Fibroblast of lung (primary cell): ENCODE measurements around the gene AADACL4. TPM values are rescaled to one million over a fixed set of nuclear protein-coding genes. Genes with fewer than 3 reads are reported as not detected.

Source experiments
- DNase-seq, 2 donors: peaks; one replicate each; pipeline versions ENCODE4 v3.0.0 to v3.0.0-alpha.2; 2010; ENCODE audit warnings: low read depth in 2 of 2
- H2AFZ ChIP-seq: 2 replicates; pipeline ENCODE4 v1.5.1; 2012; ENCODE audit warnings: low read length, control low read depth, inconsistent platforms
- H3K27ac ChIP-seq: 2 replicates; pipeline ENCODE4 v1.5.1; 2011; ENCODE audit warnings: low read length, control low read depth; ENCODE audit not compliant: insufficient read depth
- H3K27me3 ChIP-seq: 2 replicates; pipeline ENCODE4 v1.5.1; 2011; ENCODE audit warnings: mild to moderate bottlenecking, low read length; ENCODE audit not compliant: control insufficient read depth, insufficient read depth
- H3K36me3 ChIP-seq: 2 replicates; pipeline ENCODE4 v1.5.1; 2011; ENCODE audit warnings: low read length; ENCODE audit not compliant: control insufficient read depth, insufficient read depth
- H3K4me1 ChIP-seq: 2 replicates; pipeline ENCODE4 v1.5.1; 2011; ENCODE audit warnings: low read length; ENCODE audit not compliant: control insufficient read depth, insufficient read depth; ENCODE audit errors: extremely low read depth
- H3K4me2 ChIP-seq: 2 replicates; pipeline ENCODE4 v1.5.1; 2011; ENCODE audit warnings: low read length, control low read depth; ENCODE audit not compliant: insufficient read depth; ENCODE audit errors: extremely low read depth
- H3K4me3 ChIP-seq, 4 experiments: fragments of 200-600 bp in 1 of 4; sonication (generic) in 1 of 4; replicated peaks in 1 of 4; 2 replicates each; pipeline ENCODE4 v1.5.1; 2011 to 2016; ENCODE audit warnings: low read length in 4 of 4, low read depth in 3 of 4, mild to moderate bottlenecking in 3 of 4, control low read depth in 2 of 4, inconsistent platforms in 1 of 4, mixed read lengths in 1 of 4; ENCODE audit not compliant: insufficient read depth in 1 of 4; ENCODE audit errors: control extremely low read depth in 1 of 4
- H3K79me2 ChIP-seq: 2 replicates; pipeline ENCODE4 v1.5.1; 2012; ENCODE audit warnings: mild to moderate bottlenecking, low read length, inconsistent platforms; ENCODE audit not compliant: control insufficient read depth, insufficient read depth
- H3K9ac ChIP-seq: 2 replicates; pipeline ENCODE4 v1.5.1; 2011; ENCODE audit warnings: mild to moderate bottlenecking, low read length, control low read depth; ENCODE audit not compliant: insufficient read depth
- H3K9me3 ChIP-seq: 2 replicates; pipeline ENCODE4 v1.5.1; 2012; ENCODE audit warnings: low read depth, low read length; ENCODE audit not compliant: control insufficient read depth, insufficient read depth
- H4K20me1 ChIP-seq: 2 replicates; pipeline ENCODE4 v1.5.1; 2011; ENCODE audit warnings: low read length; ENCODE audit not compliant: control insufficient read depth, insufficient read depth; ENCODE audit errors: extremely low read depth
- EZH2 ChIP-seq: IDR thresholded peaks from 2 replicates; pipeline ENCODE4 v1.5.1; 2012; ENCODE audit warnings: low read length, control low read depth, mild to moderate bottlenecking; ENCODE audit errors: missing control alignments
- polyA plus RNA-seq, 2 donors: library from polyadenylated mRNA; depleted of rRNA in 1 of 2; stranded (reverse) in 1 of 2; unstranded in 1 of 2; fragments of >200 nt; gene quantifications; 2 replicates each; pipeline ENCODE4 v1.2.1, GENCODE V29; 2011 to 2012; ENCODE audit warnings: missing spikeins in 1 of 2
- total RNA-seq: library from RNA; depleted of rRNA; stranded (reverse); fragments of >200 nt; gene quantifications from 2 replicates; pipeline ENCODE4 v1.2.1, GENCODE V29; 2014
- TF ChIP-seq, protein P1 (sequence below), 2 donors: IDR thresholded peaks in 1 of 2; conservative IDR thresholded peaks in 1 of 2; 1 replicate in 1 of 2; 2 replicates in 1 of 2; pipeline ENCODE4 v1.5.1; 2011 to 2012; ENCODE audit warnings: low read length in 2 of 2, control low read depth in 1 of 2, inconsistent platforms in 1 of 2, low read depth in 1 of 2, mild to moderate bottlenecking in 1 of 2

AADACL4 gene
- total and polyA plus RNA-seq, 2 donors (not counting 1 experiment from before 2014, with no cell fraction given), result not detected

- H4K20me1 ChIP-seq, result no peaks in the 10 kb centered on the region
- DNase-seq, result no peak
- H3K79me2 ChIP-seq, result no peaks in the 10 kb centered on the region
- no peaks in the 10 kb centered on the region for H3K9me3 ChIP-seq
- H3K36me3 ChIP-seq, result no peaks in the 10 kb centered on the region
- peaks cover 23% of the 10 kb centered on the region for H3K4me1 ChIP-seq
- H3K27me3 ChIP-seq, result no peaks in the 10 kb centered on the region
- TF ChIP-seq, protein P1, sequence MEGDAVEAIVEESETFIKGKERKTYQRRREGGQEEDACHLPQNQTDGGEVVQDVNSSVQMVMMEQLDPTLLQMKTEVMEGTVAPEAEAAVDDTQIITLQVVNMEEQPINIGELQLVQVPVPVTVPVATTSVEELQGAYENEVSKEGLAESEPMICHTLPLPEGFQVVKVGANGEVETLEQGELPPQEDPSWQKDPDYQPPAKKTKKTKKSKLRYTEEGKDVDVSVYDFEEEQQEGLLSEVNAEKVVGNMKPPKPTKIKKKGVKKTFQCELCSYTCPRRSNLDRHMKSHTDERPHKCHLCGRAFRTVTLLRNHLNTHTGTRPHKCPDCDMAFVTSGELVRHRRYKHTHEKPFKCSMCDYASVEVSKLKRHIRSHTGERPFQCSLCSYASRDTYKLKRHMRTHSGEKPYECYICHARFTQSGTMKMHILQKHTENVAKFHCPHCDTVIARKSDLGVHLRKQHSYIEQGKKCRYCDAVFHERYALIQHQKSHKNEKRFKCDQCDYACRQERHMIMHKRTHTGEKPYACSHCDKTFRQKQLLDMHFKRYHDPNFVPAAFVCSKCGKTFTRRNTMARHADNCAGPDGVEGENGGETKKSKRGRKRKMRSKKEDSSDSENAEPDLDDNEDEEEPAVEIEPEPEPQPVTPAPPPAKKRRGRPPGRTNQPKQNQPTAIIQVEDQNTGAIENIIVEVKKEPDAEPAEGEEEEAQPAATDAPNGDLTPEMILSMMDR (conservative IDR thresholded peaks at IDR 0.05 in 1 of 2, IDR thresholded peaks at IDR 0.05 in 1 of 2; ENCODE audit: low read depth in 1 of 2, low read length in 2 of 2), result no peak
- no peak for TF ChIP-seq EZH2
- no peak overlapping the region for H3K4me2 ChIP-seq
- H3K27ac ChIP-seq, result no peak overlapping the region
- H3K4me3 ChIP-seq, result no peak overlapping the region
- no peak overlapping the region for H2AFZ ChIP-seq
- H3K9ac ChIP-seq, result no peak overlapping the region
These were observed 40.7 kb upstream of the AADACL4 start for GRCh38 chr1:12603224-12603623.

DNA sequence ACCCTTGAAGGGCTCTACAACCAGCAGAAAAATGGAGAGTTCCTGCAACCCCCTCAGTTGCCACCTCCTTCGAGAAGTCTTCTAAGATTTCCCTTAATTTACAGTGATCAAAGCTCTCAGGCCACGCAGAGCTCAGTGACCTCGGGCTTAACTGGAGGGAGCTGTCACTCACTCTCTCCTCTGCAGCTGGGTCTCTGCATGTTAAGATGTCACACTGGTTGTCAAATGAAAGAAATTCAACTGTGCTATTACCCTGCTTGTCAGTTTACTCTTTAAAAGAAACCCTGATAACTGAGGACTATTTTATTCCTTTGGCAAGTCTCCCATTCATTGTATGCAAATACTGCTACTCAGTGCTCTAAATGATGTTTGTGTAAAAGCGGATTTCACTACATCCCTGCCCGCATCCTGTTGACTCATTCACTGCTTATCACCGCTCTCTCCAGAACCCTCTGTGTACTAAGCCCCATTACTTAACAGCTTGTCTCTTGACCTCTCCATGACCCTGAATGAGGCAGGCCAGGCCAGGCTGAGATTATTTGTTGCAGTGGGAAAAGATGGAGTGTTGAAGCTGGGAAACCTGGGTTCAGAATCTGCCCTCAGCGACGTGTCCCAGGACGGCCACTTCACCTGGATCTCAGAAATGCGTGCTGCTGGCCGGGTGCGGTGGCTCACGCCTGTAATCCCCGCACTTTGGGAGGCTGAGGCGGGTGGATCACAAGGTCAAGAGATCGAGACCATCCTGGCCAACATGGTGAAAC is 39.6 kb upstream of the AADACL4 start:
- H3K27ac ChIP-seq, result peak overlapping the region; percentile 61
- peak; percentile 95 to 100 for DNase-seq
- peaks cover 23% of the 10 kb centered on the region for H3K4me1 ChIP-seq
- H4K20me1 ChIP-seq, result no peaks in the 10 kb centered on the region
- no peaks in the 10 kb centered on the region for H3K9me3 ChIP-seq
- no peak overlapping the region for H2AFZ ChIP-seq
- H3K9ac ChIP-seq, result no peak overlapping the region
- H3K4me2 ChIP-seq, result no peak overlapping the region
- no peak for TF ChIP-seq EZH2
- TF ChIP-seq, protein P1 (conservative IDR thresholded peaks at IDR 0.05 in 1 of 2, IDR thresholded peaks at IDR 0.05 in 1 of 2; ENCODE audit: low read depth in 1 of 2, low read length in 2 of 2), result no peak
- H3K27me3 ChIP-seq, result no peaks in the 10 kb centered on the region
- no peaks in the 10 kb centered on the region for H3K36me3 ChIP-seq
- H3K79me2 ChIP-seq, result no peaks in the 10 kb centered on the region
- H3K4me3 ChIP-seq, result no peak overlapping the region

DNA sequence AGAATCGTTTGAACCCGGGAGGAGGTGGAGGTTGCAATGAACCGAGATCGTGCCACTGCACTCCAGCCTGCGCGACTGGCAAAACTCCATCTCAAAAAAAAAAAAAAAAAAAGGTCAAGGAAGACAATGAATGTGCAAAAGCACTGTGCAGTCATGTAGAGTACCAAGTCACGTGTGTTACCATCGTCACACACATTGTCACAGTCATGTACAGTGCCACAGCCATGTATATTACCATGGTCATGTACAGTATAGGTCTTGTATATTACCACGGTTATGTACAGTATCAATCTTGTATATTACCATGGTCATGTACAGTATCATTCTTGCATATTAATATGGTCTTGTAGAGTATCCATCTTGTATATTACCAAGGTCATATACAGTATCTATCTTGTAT is 38.9 kb upstream of the AADACL4 start:
- Histone ChIP-seq H4K20me1 (no peaks in the 10 kb centered on the region), H3K4me1 (peaks cover 23% of the 10 kb centered on the region), H3K79me2 (no peaks in the 10 kb centered on the region), H3K4me3 (no peak overlapping the region), H3K27ac (no peak overlapping the region), H3K9ac (no peak overlapping the region), H3K4me2 (no peak overlapping the region), H3K9me3 (no peaks in the 10 kb centered on the region), H2AFZ (no peak overlapping the region), H3K36me3 (no peaks in the 10 kb centered on the region), H3K27me3 (no peaks in the 10 kb centered on the region)
- DNase-seq, result no peak
- TF ChIP-seq, protein P1 (conservative IDR thresholded peaks at IDR 0.05 in 1 of 2, IDR thresholded peaks at IDR 0.05 in 1 of 2; ENCODE audit: low read depth in 1 of 2, low read length in 2 of 2), result no peak
- no peak for TF ChIP-seq EZH2
